Suprapubic skin (tissue), 4 donors: ENCODE measurements around the gene PPP2R1B.

Source experiments
- EP300 ChIP-seq: sonication (generic); formaldehyde crosslinking; IDR thresholded peaks from one replicate; pipeline ENCODE4 v1.6.1; 2017; ENCODE audit warnings: antibody characterized with exemption
- POLR2A ChIP-seq, 2 donors: fragments of 450-650 bp; IDR thresholded peaks; one replicate each; pipeline ENCODE4 v1.6.1; 2017; ENCODE audit warnings: antibody characterized with exemption in 2 of 2, mild to moderate bottlenecking in 2 of 2, moderate library complexity in 2 of 2
- POLR2AphosphoS5 ChIP-seq, 3 donors: sonication (generic); formaldehyde crosslinking; IDR thresholded peaks; one replicate each; pipeline ENCODE4 v1.6.1; 2017; ENCODE audit warnings: antibody characterized with exemption in 3 of 3
- TF ChIP-seq, protein P1 (sequence below), 2 donors: fragments of 200-600 bp in 1 of 2; fragments of 450-650 bp in 1 of 2; sonication (generic) in 1 of 2; IDR thresholded peaks; one replicate each; pipeline ENCODE4 v1.5.1; 2016 to 2019; ENCODE audit warnings: antibody characterized with exemption in 2 of 2, mild to moderate bottlenecking in 1 of 2, moderate library complexity in 1 of 2

DNA sequence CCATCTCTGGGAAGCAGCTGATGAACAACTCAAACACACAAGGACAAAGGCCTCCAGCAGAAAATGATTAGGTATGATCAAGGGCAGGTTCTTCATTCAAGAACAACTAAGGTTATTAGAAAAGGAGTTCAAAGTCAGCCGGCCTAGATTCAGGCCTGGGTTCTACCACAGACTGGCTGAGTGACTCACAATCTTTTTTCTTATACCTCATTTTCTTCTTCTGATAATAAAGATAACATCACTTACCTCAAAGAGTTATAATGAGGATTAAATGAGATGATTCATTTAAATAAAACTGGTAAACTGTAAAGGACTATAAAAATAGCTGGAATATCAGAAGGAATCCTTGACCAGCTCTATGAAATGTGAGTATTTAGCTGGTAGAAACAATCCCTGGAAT is 49.3 kb upstream of the PPP2R1B start:
- no peak for TF ChIP-seq POLR2A (IDR thresholded peaks at IDR 0.05)
- TF ChIP-seq, protein P1, sequence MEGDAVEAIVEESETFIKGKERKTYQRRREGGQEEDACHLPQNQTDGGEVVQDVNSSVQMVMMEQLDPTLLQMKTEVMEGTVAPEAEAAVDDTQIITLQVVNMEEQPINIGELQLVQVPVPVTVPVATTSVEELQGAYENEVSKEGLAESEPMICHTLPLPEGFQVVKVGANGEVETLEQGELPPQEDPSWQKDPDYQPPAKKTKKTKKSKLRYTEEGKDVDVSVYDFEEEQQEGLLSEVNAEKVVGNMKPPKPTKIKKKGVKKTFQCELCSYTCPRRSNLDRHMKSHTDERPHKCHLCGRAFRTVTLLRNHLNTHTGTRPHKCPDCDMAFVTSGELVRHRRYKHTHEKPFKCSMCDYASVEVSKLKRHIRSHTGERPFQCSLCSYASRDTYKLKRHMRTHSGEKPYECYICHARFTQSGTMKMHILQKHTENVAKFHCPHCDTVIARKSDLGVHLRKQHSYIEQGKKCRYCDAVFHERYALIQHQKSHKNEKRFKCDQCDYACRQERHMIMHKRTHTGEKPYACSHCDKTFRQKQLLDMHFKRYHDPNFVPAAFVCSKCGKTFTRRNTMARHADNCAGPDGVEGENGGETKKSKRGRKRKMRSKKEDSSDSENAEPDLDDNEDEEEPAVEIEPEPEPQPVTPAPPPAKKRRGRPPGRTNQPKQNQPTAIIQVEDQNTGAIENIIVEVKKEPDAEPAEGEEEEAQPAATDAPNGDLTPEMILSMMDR (IDR thresholded peaks at IDR 0.05) = no peak
- TF ChIP-seq POLR2AphosphoS5 (IDR thresholded peaks at IDR 0.05) = no peak
- no peak for TF ChIP-seq EP300
